HG03175 (cell line): ENCODE data around the gene WWOX.

Experiments used
- ATAC-seq: cut with Tn5 transposase; IDR thresholded peaks from one replicate; pipeline ENCODE4 v1.9.1; 2021; ENCODE audit warnings: mild to moderate bottlenecking, moderate library complexity; ENCODE audit not compliant: unreplicated experiment

The WWOX gene

GRCh38 chr16:78992001-78992400 lies 892.5 kb downstream of the WWOX start:
- ATAC-seq: no peak

DNA sequence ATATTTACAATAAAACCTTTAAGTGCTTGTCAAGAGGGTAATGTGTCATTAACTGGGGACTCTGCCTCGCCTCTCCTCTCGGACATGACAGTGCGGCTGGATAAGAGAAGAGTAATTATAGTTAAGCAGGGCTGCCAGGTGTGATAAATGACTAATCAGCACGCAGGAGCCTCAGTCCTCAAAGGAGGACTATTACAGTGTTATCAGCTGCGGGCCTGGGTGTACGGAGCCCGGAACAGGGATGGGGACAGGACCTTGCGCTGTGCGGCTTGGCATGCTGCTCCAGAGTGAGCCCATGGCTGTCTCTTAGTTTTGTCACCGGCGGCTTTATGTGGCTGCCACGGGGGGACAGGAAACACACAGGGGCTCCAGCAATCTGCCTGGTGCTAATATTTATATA lies 893.9 kb downstream of the WWOX start:
- ATAC-seq: no peak

- no peak for ATAC-seq
These were observed 894.8 kb downstream of the WWOX start for GRCh38 chr16:78994135-78994745.

DNA sequence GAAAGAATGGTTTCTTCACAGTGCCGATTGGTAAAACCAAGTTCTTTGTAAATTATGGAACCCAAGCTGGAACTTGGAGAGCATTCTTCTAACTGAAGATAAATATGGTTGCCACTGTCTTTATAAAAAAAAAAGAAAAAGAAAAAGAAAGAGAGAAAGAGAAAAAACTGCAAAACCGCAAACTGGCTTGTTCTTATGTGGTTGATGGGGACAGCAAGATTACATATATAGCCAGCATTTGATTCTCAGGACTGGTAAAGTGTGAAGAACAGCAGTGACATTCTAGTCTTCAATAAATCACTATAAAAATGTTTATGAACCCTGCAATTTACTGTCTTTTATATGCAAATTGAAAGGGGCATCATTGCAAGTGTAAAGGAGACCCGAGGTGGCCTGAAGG lies 896.0 kb downstream of the WWOX start:
- ATAC-seq: no peak

GRCh38 chr16:78996790-78997189 lies 897.3 kb downstream of the WWOX start:
- ATAC-seq: no peak

- ATAC-seq: no peak
These were observed 899.4 kb downstream of the WWOX start for GRCh38 chr16:78998879-78999278.

DNA sequence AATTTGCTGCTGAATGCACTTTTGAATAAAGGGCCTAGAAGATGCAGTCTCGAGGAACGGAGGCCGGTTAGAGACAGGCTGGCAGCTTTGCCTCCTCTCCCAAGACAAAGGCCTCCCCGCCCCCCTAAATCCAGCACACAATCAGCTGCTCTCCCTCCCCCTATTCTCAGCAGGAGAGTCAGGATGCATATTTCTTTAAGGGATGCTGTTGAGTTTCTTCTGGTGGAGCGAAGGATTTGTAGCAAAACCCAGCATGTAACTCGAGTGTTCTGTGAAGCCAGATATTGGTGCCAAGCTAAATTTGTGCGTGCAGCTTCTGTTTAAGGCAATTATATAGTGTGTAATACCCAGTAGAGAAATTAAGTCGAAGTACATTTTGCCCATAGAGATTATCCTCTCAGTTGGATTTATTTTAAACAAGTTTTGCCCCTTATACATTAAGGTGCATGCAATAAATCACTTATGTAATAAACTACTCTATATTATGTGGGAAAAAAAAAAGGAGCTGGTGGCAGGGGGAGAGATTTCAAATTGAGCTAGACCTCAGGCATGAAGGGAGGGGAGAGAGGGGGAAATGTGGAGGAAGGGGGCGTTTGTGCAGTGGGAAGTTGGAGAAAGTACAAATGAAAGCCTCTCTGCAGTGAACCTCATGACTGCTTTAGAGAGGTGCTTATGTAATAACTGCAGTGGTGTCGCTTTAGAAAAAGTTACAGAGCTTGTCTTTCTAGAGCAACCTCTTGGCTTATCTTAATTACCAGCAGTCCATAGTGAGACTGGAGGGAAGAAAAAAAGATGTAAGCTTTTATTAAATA lies 901.9 kb downstream of the WWOX start:
- ATAC-seq: no peak

DNA sequence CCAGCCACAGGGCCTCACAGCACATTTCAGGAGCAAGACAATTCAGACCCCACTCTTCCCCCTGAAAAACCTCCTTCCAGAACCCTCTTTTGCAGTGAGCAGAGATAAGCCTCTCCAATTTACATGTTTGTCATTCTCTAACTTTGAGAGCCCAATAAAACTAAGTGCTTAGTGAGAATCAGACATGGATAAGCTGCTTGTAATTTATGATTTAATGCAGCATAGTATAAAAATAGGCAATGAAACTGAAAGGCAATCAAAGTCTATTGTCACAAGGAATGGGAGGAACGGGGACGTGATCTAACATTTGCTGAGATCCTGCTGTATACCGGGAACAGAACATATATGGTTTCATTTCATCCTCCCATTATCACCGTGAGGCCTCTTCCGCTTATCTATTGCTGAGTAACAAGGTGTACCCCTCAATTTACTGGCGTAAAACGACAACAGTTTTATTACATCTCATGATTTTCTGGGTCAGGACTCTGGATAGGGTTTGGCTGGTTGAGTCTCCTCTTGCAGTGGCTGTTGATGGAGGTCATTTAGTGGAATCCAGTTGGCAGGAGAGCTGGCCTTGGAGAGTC lies 903.7 kb downstream of the WWOX start:
- ATAC-seq: no peak

DNA sequence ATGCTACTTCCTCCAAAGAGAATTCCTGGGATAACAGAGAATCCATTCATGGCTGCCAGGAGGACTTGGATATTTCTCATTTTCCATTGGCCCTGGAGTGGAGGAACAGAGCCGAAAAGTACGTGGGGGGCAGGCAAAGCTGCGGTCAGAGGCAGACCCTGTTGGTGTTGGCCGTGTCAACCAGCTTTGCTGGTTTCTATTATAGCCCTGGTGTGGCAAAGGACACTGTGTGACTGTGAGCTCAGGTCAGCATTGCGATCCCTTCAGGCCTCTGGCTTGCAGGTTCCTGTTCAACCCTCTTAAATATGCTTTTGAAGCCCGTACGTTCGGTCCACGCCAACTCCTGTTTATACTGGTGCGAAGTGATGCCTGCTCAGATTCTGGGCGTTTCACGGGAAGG lies 904.9 kb downstream of the WWOX start:
- no peak for ATAC-seq

DNA sequence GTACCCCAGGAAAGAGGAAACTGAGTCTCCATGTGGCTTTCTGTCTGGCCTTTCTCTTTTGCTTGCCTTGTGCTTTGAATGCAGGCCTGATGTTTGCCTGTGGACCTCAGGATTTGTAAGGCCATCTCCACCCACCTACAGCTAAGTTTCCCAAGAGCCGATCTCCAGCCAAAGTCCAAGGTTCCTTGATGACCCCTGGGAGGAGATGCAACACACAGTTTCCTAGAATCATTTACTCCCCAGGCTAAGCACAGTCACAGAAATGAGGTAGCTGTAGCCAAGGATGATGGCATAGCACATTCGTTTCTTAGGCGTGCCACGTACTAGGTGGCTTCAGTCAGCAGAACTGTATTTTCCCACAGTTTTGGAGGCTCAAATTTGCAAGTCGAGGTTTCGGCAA lies 905.6 kb downstream of the WWOX start:
- no peak for ATAC-seq

DNA sequence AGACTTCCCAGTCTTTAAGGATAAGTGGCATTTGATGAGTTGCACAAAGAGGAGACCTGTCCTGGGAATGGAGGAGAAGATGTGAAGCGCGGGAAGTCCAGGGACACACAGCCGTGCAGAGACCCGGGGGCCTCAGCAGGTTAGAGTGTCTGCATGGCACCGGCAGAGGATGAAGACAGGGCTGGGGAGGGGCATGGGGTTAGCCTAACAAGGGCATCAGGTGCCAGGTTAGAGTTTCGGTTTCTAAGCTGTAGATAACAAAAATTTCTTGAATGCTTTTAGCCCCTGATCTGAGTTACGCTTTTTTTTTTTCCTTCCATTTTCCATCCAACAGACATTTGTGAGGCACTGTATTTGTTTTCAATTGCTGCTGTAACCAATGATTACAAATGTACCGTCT lies 906.8 kb downstream of the WWOX start:
- no peak for ATAC-seq

DNA sequence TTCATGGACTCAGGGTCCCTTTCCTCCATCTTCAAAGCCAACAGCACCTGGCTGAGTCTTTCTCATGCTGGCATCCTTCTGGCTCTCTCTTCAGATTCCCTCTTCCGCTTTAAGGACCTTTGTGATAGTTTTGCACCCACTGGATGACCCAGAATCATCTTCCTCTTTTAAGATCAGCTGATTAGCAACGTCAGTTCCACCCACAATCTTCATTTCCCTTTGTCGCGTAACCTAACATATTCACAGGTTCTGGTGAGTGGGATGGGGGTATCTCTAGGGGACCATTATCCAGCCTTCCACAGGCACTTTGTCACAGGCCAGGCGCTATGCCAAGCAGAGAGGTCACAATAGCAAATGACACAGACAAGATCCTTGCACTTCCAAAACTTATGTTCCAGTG lies 907.3 kb downstream of the WWOX start:
- no peak for ATAC-seq

DNA sequence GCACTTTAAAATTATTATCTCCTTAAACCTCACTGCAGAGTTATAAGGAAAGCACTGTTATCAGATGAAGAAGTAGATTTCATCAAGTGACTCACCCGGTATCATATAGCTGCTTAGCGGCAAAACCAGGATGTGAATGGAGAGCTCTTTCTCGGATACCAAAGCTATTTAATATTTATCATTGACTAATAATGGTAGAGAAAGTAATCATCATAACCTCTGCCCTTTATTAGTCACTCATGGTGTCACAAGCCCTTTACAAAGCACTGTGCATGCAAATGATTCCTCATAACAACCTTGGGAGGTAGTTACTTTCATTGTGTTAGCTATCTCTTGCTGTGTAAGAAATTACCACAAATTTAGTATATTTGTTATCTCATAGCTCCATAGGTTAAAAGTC lies 908.2 kb downstream of the WWOX start:
- ATAC-seq: peak; percentile 58

GRCh38 chr16:79008036-79008868 lies 908.8 kb downstream of the WWOX start:
- peak; percentile 18 for ATAC-seq

- no peak for ATAC-seq
These were observed 909.4 kb downstream of the WWOX start for GRCh38 chr16:79008869-79009179.

DNA sequence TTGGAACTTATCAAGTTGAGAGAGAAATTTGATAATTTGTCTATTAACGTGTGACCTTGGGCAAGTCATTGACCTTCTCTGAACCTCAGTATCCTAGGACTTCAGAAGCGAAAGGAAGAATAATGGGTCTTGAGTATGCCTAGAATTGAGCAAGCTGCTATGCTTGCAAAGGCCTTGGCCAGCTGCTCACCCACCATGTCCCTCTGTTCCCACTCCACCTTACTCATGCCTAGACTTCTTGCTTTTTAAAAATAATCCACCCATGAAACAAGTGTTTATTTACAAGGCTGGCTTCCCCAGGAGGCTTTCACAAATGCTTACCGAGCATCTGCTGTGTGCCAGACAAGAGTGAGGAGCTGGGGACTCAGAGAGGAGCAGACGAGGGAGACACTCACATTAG lies 910.4 kb downstream of the WWOX start:
- ATAC-seq: no peak

DNA sequence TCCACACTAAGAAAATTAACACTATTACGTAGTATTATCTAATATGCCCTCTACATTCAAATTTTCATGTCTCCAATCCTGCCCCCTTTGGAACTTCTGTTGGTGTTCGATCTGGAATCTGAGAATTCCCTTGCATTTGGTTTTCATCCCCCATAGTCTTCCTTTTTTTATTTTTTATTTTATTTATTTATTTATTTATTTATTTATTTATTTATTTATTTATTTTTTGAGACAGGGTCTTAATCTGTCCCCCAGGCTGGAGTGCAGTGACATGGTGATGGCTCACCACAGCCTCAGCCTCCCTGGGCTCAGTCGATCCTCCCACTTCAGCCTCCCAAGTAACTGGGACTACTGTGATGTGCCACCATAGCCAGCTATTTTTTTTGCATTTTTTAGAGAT lies 911.8 kb downstream of the WWOX start:
- no peak for ATAC-seq

DNA sequence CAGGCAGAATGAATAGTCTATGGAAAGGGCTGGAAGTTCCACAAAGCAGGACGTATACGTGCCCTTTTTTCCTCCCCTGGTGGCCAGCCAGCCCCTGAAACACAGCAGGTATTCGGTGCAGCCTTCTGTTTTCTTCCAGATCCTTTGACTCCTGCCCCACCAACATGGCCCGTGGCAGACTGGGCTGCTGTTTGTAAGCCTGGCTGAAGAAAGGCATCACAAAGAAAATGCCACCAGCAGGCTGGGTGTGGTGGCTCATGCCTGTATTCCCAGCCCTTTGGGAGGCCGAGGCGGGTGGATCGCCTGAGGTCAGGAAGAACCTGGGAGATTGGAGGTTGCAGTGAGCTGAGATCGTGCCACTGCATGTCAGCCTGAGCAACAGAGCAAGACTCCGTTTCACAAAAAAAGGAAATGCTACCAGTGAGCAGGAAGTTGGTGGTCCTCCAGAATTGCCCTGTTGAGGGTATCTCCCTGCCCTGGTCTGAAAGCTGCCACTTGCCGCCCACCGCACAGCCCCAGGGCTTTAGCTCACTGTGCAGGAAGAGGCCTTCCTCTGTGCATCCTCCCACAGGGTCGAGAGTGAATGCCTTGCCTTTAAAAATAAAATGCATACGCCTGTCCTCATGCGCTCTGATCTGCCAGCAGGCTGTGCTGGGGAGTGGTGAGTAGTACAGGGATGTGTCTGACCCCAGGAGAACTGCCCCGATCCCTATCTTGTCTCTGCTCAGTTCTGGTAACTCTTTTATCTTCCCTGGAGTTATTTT lies 913.4 kb downstream of the WWOX start:
- ATAC-seq: no peak

DNA sequence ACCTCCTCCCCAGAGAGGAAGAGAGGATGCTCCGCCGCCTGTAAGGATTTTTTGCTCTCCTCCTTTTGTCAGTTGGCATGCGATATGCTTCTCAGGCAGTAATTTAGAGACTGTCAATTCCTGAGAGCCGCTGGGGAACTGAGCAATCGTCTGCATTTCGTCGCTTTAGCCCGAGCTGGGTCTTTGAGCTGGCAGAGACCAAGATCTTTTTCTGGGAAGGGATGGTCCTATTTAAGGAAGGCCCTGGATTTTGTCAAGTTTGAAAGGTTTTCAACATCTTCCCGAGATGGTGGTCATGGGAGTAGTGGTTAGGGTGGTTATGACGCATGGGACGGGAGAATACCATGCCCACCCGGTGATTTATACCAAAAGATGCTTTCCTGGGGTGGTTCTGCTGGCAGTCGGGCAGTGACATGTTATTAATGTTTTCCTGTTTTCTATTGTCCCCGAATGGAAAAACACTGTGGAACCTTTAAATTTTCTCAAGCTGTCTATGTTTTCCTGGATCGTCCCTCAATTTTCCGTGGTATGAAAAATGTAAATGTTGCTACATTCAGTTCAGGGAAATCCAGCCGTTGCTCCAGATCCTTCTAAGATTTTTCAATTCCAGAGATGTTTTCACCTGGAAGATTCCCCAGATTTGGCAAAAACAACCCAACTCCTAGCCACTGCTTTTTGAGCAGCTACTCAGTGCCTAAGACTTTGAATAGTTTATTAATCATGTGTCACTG lies 914.6 kb downstream of the WWOX start:
- ATAC-seq: no peak
